ENCODE results near the gene TLL2.
A peak's percentile ranks its signal among the peaks of the same experiment; 100 is the strongest.

Gene TLL2

DNA sequence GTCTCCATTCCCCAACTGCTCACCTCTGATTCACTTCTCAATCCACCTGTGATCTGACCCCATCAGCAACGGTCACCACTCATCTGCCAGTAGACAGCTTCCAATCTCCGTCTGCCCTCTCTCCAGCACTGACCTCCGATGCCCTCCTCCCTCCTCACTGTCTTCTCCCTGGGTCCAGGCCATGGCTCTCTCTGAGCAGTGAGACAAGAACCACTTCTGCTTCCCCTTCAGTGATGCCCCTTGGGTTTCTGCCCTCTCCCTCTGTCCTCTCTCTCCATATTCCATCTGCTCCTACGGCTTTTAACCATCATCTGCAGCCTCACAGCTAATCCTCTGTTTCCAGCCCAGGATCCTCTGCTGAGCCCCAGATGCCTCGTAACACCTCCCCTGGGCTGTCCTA is 99.4 kb downstream of the TLL2 start:
- no peak overlapping the region for H3K4me2 ChIP-seq (ENCODE audit: low read depth, low read length, poor library complexity, severe bottlenecking)
- no peaks in the 10 kb centered on the region for H3K9me2 ChIP-seq (replicated peaks; ENCODE audit: low read depth, low read length)
- no peaks in the 10 kb centered on the region for H4K20me1 ChIP-seq (ENCODE audit: insufficient read depth, low read length, poor library complexity, severe bottlenecking)
- H3K27me3 ChIP-seq (ENCODE audit: insufficient read depth, low read length, poor library complexity, severe bottlenecking), result no peaks in the 10 kb centered on the region
- TF ChIP-seq, protein P1, sequence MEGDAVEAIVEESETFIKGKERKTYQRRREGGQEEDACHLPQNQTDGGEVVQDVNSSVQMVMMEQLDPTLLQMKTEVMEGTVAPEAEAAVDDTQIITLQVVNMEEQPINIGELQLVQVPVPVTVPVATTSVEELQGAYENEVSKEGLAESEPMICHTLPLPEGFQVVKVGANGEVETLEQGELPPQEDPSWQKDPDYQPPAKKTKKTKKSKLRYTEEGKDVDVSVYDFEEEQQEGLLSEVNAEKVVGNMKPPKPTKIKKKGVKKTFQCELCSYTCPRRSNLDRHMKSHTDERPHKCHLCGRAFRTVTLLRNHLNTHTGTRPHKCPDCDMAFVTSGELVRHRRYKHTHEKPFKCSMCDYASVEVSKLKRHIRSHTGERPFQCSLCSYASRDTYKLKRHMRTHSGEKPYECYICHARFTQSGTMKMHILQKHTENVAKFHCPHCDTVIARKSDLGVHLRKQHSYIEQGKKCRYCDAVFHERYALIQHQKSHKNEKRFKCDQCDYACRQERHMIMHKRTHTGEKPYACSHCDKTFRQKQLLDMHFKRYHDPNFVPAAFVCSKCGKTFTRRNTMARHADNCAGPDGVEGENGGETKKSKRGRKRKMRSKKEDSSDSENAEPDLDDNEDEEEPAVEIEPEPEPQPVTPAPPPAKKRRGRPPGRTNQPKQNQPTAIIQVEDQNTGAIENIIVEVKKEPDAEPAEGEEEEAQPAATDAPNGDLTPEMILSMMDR (conservative IDR thresholded peaks at IDR 0.05; ENCODE audit: low read length), result no peak
- TF ChIP-seq EZH2phosphoT487 (IDR thresholded peaks at IDR 0.05; ENCODE audit: borderline replicate concordance), result no peak
- no peaks in the 10 kb centered on the region for H3K36me3 ChIP-seq (ENCODE audit: insufficient read depth, low read length)
- no peaks in the 10 kb centered on the region for H3F3A ChIP-seq (ENCODE audit: low read depth)
- H3K9me3 ChIP-seq (ENCODE audit: insufficient read depth, low read depth, low read length), result no peaks in the 10 kb centered on the region
- H3K4me3 ChIP-seq (ENCODE audit: low read length, poor library complexity, severe bottlenecking), result no peak overlapping the region
- H3K79me2 ChIP-seq (ENCODE audit: insufficient read depth, low read length), result no peaks in the 10 kb centered on the region
- peaks cover 6% of the 10 kb centered on the region for H3K4me1 ChIP-seq (ENCODE audit: insufficient read depth, low read length, poor library complexity, severe bottlenecking)
- no peak overlapping the region for H2AFZ ChIP-seq (ENCODE audit: low read length)
- no peak overlapping the region for H3K9ac ChIP-seq (ENCODE audit: low read depth, low read length, poor library complexity, severe bottlenecking)

DNA sequence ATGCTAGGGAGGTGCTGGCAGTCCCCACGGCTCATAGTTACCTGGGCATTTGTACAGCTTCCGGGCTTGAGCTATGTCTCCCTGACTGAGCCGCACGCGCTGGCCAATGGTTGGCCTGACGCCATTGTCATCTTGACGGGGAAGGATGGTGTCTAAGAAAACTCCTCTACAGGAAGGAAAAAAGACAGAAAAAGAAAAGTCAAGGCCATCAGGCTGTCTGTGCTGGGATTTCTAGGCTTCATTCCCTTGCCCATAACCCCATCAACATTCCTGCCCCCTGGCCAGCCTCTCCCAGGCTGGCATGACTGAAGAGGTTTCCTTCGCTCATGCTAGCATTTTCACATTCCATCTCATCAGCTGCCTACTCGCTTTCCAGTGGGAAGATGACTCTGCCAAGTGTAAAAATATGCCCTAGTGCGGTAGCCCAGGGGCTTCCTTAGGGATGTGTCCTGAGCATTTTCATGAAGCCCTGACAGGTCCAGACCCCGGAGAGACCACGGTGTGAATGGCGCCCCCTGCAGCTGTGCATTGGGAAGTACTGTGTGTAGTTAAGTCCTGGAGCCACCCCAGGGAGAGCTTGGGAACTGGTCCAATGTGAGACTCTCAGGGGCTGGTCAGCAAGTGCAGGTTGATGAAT is 100.5 kb downstream of the TLL2 start:
- H3K4me3 ChIP-seq (ENCODE audit: low read length, poor library complexity, severe bottlenecking), result no peak overlapping the region
- no peak overlapping the region for H3K9ac ChIP-seq (ENCODE audit: low read depth, low read length, poor library complexity, severe bottlenecking)
- no peaks in the 10 kb centered on the region for H3K27me3 ChIP-seq (ENCODE audit: insufficient read depth, low read length, poor library complexity, severe bottlenecking)
- no peaks in the 10 kb centered on the region for H3K9me3 ChIP-seq (ENCODE audit: insufficient read depth, low read depth, low read length)
- no peaks in the 10 kb centered on the region for H3K9me2 ChIP-seq (replicated peaks; ENCODE audit: low read depth, low read length)
- H3K4me2 ChIP-seq (ENCODE audit: low read depth, low read length, poor library complexity, severe bottlenecking), result no peak overlapping the region
- H3K4me1 ChIP-seq (ENCODE audit: insufficient read depth, low read length, poor library complexity, severe bottlenecking), result peaks cover 6% of the 10 kb centered on the region
- H4K20me1 ChIP-seq (ENCODE audit: insufficient read depth, low read length, poor library complexity, severe bottlenecking), result no peaks in the 10 kb centered on the region
- no peaks in the 10 kb centered on the region for H3F3A ChIP-seq (ENCODE audit: low read depth)
- H3K36me3 ChIP-seq (ENCODE audit: insufficient read depth, low read length), result no peaks in the 10 kb centered on the region
- TF ChIP-seq EZH2phosphoT487 (IDR thresholded peaks at IDR 0.05; ENCODE audit: borderline replicate concordance), result no peak
- TF ChIP-seq, protein P1 (conservative IDR thresholded peaks at IDR 0.05; ENCODE audit: low read length), result peak; percentile 47
- H3K79me2 ChIP-seq (ENCODE audit: insufficient read depth, low read length), result no peaks in the 10 kb centered on the region
- no peak overlapping the region for H2AFZ ChIP-seq (ENCODE audit: low read length)

DNA sequence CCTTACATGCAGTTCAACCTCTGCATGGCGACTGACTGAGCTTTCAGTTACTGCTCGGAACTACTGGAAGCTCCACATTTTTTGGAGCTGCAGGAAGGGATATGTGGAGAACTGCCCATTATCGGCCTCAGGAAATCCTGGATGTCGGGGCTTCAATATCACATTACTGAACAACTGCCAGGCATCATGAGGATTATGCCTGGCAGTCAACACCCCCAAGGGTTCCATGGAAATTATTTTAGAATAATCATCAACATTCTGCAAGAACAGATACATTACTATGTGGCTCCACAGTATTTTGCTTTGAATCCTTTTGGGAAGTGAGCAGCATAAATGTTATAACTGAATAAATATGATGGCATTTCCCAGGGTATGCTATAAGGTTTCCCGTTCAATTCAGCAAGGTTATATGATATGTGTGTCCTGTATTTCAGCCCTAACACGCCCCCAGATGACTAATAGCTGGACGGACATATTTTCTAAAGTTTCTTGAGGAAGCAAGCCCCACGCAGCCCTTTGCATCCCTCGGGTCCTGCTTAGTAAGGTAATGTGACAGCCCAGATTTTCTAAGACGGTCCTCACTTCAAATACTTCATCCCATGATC is 101.9 kb downstream of the TLL2 start:
- no peaks in the 10 kb centered on the region for H3K27me3 ChIP-seq (ENCODE audit: insufficient read depth, low read length, poor library complexity, severe bottlenecking)
- no peaks in the 10 kb centered on the region for H3K36me3 ChIP-seq (ENCODE audit: insufficient read depth, low read length)
- no peaks in the 10 kb centered on the region for H3K9me3 ChIP-seq (ENCODE audit: insufficient read depth, low read depth, low read length)
- no peaks in the 10 kb centered on the region for H3K9me2 ChIP-seq (replicated peaks; ENCODE audit: low read depth, low read length)
- TF ChIP-seq EZH2phosphoT487 (IDR thresholded peaks at IDR 0.05; ENCODE audit: borderline replicate concordance), result no peak
- peaks cover 6% of the 10 kb centered on the region for H3K4me1 ChIP-seq (ENCODE audit: insufficient read depth, low read length, poor library complexity, severe bottlenecking)
- H3K79me2 ChIP-seq (ENCODE audit: insufficient read depth, low read length), result no peaks in the 10 kb centered on the region
- no peak overlapping the region for H3K4me3 ChIP-seq (ENCODE audit: low read length, poor library complexity, severe bottlenecking)
- no peaks in the 10 kb centered on the region for H4K20me1 ChIP-seq (ENCODE audit: insufficient read depth, low read length, poor library complexity, severe bottlenecking)
- H3K9ac ChIP-seq (ENCODE audit: low read depth, low read length, poor library complexity, severe bottlenecking), result no peak overlapping the region
- H3K4me2 ChIP-seq (ENCODE audit: low read depth, low read length, poor library complexity, severe bottlenecking), result no peak overlapping the region
- H3F3A ChIP-seq (ENCODE audit: low read depth), result no peaks in the 10 kb centered on the region
- H2AFZ ChIP-seq (ENCODE audit: low read length), result no peak overlapping the region

DNA sequence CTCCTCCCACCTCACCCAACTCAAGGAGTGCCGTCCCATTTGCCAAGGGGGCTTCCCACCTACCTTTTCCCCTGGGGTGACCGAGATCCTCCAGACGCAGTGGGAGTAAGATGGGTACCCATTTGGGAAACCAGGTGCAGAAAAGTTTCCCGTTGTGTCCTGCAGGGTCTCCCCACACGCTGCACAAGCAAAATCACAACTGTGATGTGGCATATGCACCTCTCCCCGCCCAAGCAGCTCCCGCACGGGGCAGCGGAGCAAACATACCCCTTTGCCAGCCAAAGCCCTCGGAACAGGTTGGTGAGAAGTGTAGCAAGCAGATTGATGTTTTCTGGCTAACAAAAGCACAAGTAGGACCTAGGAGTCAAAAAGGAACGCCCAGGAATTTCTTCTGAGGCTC is 103.4 kb downstream of the TLL2 start:
- H3K27me3 ChIP-seq (ENCODE audit: insufficient read depth, low read length, poor library complexity, severe bottlenecking), result no peaks in the 10 kb centered on the region
- no peaks in the 10 kb centered on the region for H3F3A ChIP-seq (ENCODE audit: low read depth)
- no peaks in the 10 kb centered on the region for H3K79me2 ChIP-seq (ENCODE audit: insufficient read depth, low read length)
- H3K36me3 ChIP-seq (ENCODE audit: insufficient read depth, low read length), result no peaks in the 10 kb centered on the region
- no peak overlapping the region for H3K4me3 ChIP-seq (ENCODE audit: low read length, poor library complexity, severe bottlenecking)
- TF ChIP-seq, protein P1 (conservative IDR thresholded peaks at IDR 0.05; ENCODE audit: low read length), result no peak
- TF ChIP-seq EZH2phosphoT487 (IDR thresholded peaks at IDR 0.05; ENCODE audit: borderline replicate concordance), result no peak
- H3K4me2 ChIP-seq (ENCODE audit: low read depth, low read length, poor library complexity, severe bottlenecking), result no peak overlapping the region
- H3K9me3 ChIP-seq (ENCODE audit: insufficient read depth, low read depth, low read length), result no peaks in the 10 kb centered on the region
- H3K9me2 ChIP-seq (replicated peaks; ENCODE audit: low read depth, low read length), result no peaks in the 10 kb centered on the region
- no peaks in the 10 kb centered on the region for H3K4me1 ChIP-seq (ENCODE audit: insufficient read depth, low read length, poor library complexity, severe bottlenecking)
- no peaks in the 10 kb centered on the region for H4K20me1 ChIP-seq (ENCODE audit: insufficient read depth, low read length, poor library complexity, severe bottlenecking)
- no peak overlapping the region for H2AFZ ChIP-seq (ENCODE audit: low read length)
- no peak overlapping the region for H3K9ac ChIP-seq (ENCODE audit: low read depth, low read length, poor library complexity, severe bottlenecking)

All from Loucy (cell line).